ENCODE measurements around the gene UNK. TPM values are rescaled to one million over a fixed set of nuclear protein-coding genes. Genes with fewer than 3 reads are reported as not detected.

Gene UNK
- total and polyA plus RNA-seq, 2 of the 13 experiments (the other 11 are each of a cell fraction or from before 2014, with no cell fraction given), result 31.6 to 33.0 TPM

DNA sequence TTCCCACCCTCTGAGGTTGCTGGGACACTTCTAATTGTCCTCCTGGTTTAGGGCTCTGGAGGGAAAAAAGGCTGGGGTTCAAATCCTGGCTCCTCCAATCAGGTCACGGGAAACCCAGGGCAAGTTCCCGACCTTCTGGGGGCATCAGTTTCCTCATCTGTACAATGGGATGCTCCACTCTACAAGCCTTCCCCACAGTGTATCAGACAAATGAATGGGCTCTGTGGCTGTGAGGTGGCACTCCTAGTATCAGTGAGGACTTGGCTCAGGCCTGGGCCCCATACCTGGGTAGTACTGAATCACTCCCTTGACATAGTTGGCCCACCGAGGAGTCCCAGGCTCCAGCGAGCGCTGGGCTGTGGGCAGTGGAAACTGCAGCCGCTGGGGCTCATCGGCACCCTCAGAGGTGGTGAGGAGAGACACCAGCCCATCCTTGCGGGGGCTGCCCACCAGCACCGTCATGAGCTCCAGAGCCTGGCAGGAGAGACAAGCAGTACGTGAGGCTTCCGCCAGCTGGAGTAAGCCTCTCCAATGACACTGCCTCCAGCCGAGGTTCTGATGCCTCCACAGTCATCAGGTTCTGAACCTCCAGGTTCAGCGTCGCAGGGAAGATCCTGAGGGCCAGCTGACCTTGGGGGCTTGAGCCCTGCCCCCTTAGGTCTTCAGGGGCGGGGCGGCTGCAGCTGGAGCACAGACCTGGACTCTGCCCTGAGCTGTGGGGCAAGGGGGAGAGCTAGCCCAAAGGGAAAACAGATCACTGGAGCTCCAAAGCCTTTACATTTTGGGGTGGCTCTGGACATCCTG is 20.8 kb upstream of the UNK start (continued):
- TF ChIP-seq ZBTB40 (IDR thresholded peaks at IDR 0.05) (no peak), ZBTB40 (CRISPR knock-in tag; IDR thresholded peaks at IDR 0.05) (no peak), TEF (CRISPR knock-in tag; IDR thresholded peaks at IDR 0.05) (no peak), ZHX1 (CRISPR knock-in tag; IDR thresholded peaks at IDR 0.05; ENCODE audit: low read depth) (no peak), ZBTB34 (CRISPR knock-in tag; IDR thresholded peaks at IDR 0.05) (no peak), ZNF563 (CRISPR knock-in tag; IDR thresholded peaks at IDR 0.05) (0 out of 2 replicates have a peak, but pooled peaks have one; percentile 11), ZNF737 (CRISPR knock-in tag; IDR thresholded peaks at IDR 0.05; ENCODE audit: borderline replicate concordance) (0 out of 2 replicates have a peak, but pooled peaks have one; percentile 20), SOX6 (IDR thresholded peaks at IDR 0.05) (no peak), SOX6 (CRISPR knock-in tag; IDR thresholded peaks at IDR 0.05) (peak; percentile 44; the same call in 1 of the 2 replicates), EHMT2 (IDR thresholded peaks at IDR 0.05; ENCODE audit: borderline replicate concordance, low read depth, low read length) (no peak), SMARCC2 (IDR thresholded peaks at IDR 0.05) (no peak), ZNF652 (CRISPR knock-in tag; IDR thresholded peaks at IDR 0.05; ENCODE audit: borderline replicate concordance, low read depth) (no peak), HHEX (CRISPR knock-in tag; IDR thresholded peaks at IDR 0.05) (no peak), SATB2 (CRISPR knock-in tag; IDR thresholded peaks at IDR 0.05) (no peak), CBX5 (CRISPR knock-in tag; IDR thresholded peaks at IDR 0.05; ENCODE audit: borderline replicate concordance) (no peak; the same call in 1 of the 2 replicates), SIX1 (CRISPR knock-in tag; IDR thresholded peaks at IDR 0.05; ENCODE audit: borderline replicate concordance) (0 out of 2 replicates have a peak, but pooled peaks have one; percentile 41)

Data from HepG2 (cell line).